ENCODE results near the gene C1RL.
"Not testable (repeated sequence)": the region's sequence is repeated elsewhere in the genome, so short reads cannot be mapped to it uniquely, and the experiment has no call there.

DNA sequence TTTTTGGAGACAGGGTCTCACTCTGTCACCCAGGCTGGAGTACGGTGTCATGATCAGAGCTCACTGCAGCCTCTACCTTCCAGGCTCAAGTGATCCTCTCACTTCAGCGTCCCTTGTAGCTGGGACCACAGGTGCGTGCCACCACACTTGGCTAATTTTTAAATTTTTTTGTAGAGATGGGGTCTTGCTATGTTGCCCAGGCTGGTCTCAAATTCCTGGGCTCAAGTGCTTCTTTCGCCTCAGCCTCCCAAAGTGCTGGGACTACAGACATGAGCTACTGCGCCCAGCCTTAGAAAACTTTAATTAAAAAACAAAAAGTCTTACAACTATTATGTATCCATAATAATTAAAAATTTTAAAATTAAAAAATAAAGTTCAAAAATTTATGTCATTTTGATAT is 1.8 kb downstream of the C1RL start:
- TF ChIP-seq, protein P1, sequence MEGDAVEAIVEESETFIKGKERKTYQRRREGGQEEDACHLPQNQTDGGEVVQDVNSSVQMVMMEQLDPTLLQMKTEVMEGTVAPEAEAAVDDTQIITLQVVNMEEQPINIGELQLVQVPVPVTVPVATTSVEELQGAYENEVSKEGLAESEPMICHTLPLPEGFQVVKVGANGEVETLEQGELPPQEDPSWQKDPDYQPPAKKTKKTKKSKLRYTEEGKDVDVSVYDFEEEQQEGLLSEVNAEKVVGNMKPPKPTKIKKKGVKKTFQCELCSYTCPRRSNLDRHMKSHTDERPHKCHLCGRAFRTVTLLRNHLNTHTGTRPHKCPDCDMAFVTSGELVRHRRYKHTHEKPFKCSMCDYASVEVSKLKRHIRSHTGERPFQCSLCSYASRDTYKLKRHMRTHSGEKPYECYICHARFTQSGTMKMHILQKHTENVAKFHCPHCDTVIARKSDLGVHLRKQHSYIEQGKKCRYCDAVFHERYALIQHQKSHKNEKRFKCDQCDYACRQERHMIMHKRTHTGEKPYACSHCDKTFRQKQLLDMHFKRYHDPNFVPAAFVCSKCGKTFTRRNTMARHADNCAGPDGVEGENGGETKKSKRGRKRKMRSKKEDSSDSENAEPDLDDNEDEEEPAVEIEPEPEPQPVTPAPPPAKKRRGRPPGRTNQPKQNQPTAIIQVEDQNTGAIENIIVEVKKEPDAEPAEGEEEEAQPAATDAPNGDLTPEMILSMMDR (conservative IDR thresholded peaks at IDR 0.05 in 1 of 2, IDR thresholded peaks at IDR 0.05 in 1 of 2; ENCODE audit: extremely low read depth in 1 of 2, insufficient read depth in 1 of 2, low read depth in 1 of 2, low read length in 2 of 2), result not testable (repeated sequence)
- TF ChIP-seq EZH2 (IDR thresholded peaks at IDR 0.05; ENCODE audit: borderline replicate concordance, low read length), result not testable (repeated sequence)
